ENCODE results near the gene KCNAB1.

GRCh38 chr3:156449710-156450574, 329.6 kb downstream of the KCNAB1 start:
- no peak for TF ChIP-seq CTCF (IDR thresholded peaks at IDR 0.05)
- no peak for TF ChIP-seq POLR2A (IDR thresholded peaks at IDR 0.05)

Measured in lower leg skin (tissue), 3 donors.